ENCODE measurements around the gene LMAN2. TPM values are rescaled to one million over a fixed set of nuclear protein-coding genes. Genes with fewer than 3 reads are reported as not detected.
"Not testable (repeated sequence)": the region's sequence is repeated elsewhere in the genome, so short reads cannot be mapped to it uniquely, and the experiment has no call there.

The LMAN2 gene
- total and polyA plus RNA-seq, 8 donors = 101 to 155 (median 108) TPM

DNA sequence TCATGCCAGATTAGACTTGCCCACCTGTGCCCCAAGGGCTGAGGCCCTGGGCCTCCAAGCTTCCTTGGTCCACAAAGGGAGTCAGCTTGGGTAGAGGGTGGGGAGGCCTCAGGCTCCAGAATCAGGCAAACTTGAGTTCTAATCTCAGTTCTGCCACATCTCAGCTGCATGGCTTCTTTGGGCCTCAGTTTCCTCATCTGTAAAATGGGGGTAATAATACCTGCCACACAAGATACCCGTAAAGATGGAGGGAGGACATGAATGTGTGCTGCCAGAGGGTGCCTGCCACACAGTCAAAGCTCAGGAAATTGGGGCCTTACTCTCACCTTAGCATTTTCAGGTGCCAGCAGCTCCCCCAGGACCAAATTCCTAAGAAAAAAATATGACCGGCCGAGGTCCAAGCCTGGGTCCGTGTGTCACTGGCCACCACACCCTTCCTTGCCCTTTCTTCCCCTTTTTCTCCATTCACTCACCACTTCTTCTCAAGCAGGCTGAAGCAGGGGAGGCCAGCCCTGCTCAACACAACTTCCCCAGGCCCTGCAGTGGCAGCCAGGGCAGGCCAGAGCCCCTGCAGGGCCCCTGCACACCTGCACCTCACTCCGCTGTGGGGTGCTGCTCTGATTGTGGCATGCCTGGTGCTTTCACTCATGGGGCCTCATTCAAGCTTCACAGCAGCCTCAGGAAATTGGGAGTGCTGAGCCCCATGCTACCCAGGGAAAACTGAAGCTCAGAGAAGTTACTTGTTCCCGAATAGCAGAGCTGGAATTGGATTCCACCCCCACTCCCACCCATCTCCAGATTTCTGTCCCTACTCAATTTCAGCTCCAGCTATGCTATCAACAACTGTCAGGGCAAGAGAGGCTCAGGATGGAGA is 10.2 kb upstream of the LMAN2 start:
- ATAC-seq (no peak), DNase-seq (peak in 1 of 4 donors; percentile 85)
- Histone ChIP-seq H3K36me3 (peaks cover 0 to 2% of the 10 kb centered on the region in 2 donors), H3K4me3 (peak overlapping the region in 1 of 2 donors; percentile 45), H3K27ac (peak overlapping the region in 1 of 2 donors; percentile 71), H3K9me3 (no peaks in the 10 kb centered on the region), H3K4me1 (peaks cover 11 to 89% of the 10 kb centered on the region in 2 donors), H3K27me3 (no peaks in the 10 kb centered on the region)
- TF ChIP-seq, protein P1, sequence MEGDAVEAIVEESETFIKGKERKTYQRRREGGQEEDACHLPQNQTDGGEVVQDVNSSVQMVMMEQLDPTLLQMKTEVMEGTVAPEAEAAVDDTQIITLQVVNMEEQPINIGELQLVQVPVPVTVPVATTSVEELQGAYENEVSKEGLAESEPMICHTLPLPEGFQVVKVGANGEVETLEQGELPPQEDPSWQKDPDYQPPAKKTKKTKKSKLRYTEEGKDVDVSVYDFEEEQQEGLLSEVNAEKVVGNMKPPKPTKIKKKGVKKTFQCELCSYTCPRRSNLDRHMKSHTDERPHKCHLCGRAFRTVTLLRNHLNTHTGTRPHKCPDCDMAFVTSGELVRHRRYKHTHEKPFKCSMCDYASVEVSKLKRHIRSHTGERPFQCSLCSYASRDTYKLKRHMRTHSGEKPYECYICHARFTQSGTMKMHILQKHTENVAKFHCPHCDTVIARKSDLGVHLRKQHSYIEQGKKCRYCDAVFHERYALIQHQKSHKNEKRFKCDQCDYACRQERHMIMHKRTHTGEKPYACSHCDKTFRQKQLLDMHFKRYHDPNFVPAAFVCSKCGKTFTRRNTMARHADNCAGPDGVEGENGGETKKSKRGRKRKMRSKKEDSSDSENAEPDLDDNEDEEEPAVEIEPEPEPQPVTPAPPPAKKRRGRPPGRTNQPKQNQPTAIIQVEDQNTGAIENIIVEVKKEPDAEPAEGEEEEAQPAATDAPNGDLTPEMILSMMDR (IDR thresholded peaks at IDR 0.05) = no peak
- intact Hi-C loops (cut with DNase I) = no loop called here

GRCh38 chr5:177360740-177361139 is 9.3 kb upstream of the LMAN2 start:
- intact Hi-C loops (cut with DNase I); ATAC-seq: not testable (repeated sequence)

DNA sequence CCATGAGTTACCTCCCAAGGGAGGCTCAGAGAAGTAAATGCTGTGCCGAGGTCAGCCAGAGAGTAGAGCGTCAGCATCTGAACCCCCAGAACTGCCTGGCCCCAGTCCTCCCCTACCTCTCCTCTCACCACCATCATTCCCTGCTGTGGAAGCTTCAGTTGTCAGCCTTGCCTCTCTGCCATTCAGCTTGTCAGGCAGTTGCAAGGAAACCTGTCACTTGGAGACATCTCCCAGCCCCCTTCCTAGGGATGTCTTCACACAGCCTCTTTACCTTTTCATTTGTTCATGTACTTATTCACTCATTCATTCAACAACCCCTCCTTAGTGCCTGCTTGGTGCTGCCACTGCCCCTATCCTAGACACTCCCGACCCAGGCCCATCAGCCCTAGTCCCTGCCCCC is 8.4 kb upstream of the LMAN2 start:
- H3K36me3 ChIP-seq = no peaks in the 10 kb centered on the region
- DNase-seq (peak in 1 of 4 donors; percentile 10), ATAC-seq (no peak)
- H3K9me3 ChIP-seq = no peaks in the 10 kb centered on the region
- TF ChIP-seq, protein P1 (IDR thresholded peaks at IDR 0.05) = no peak
- intact Hi-C loops (cut with DNase I) = no loop called here
- no peak overlapping the region for H3K27ac ChIP-seq
- H3K4me1 ChIP-seq = peaks cover 4 to 87% of the 10 kb centered on the region in 2 donors
- H3K4me3 ChIP-seq = no peak overlapping the region
- no peaks in the 10 kb centered on the region for H3K27me3 ChIP-seq

More at GRCh38 chr5:177360740-177361139, 9.3 kb upstream of the LMAN2 start:
- H3K27me3 ChIP-seq, H3K36me3 ChIP-seq, H3K9me3 ChIP-seq, H3K4me3 ChIP-seq: not testable (repeated sequence)
- H3K4me1 ChIP-seq = peaks cover 4 to 85% of the 10 kb centered on the region in 2 donors
- peak in 1 of 4 donors; percentile 43 for DNase-seq
- peak overlapping the region in 1 of 2 donors; percentile 71 for H3K27ac ChIP-seq

DNA sequence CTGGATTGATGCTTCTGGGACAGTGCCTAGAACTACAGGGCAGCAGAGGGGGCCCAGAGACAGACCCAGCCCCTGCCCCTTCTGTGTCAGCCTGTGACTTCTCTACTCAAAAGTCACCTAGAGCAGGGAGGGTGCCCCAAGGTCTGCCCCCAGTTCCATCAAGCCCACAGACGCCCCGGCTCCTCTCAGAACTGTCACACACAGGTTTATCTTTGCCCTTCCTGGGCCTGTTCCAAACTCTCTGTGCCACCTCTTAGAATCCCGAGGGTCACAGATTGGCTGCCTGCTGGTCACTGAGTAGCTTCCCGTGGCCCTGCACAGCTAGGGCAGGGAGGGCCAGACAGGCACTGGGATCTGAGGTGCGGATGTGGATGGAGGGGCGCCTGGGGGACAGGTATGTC is 8.0 kb upstream of the LMAN2 start:
- DNase-seq (peak in 1 of 4 donors; percentile 45), ATAC-seq (no peak)
- intact Hi-C loops (cut with DNase I) = no loop called here
- Histone ChIP-seq H3K27me3 (no peaks in the 10 kb centered on the region), H3K4me1 (peaks cover 4 to 87% of the 10 kb centered on the region in 2 donors), H3K27ac (no peak overlapping the region), H3K36me3 (no peaks in the 10 kb centered on the region), H3K4me3 (no peak overlapping the region), H3K9me3 (no peaks in the 10 kb centered on the region)
- TF ChIP-seq, protein P1 (IDR thresholded peaks at IDR 0.05) = no peak

- H3K27ac ChIP-seq = peak overlapping the region in 1 of 2 donors; percentile 92
- no peaks in the 10 kb centered on the region for H3K36me3 ChIP-seq
- ATAC-seq = no peak
- peak overlapping the region; percentile 15 to 61 for H3K4me3 ChIP-seq
- TF ChIP-seq, protein P1 (IDR thresholded peaks at IDR 0.05) = no peak
- H3K27me3 ChIP-seq = no peaks in the 10 kb centered on the region
- intact Hi-C loops (cut with DNase I) = no loop called here
- H3K9me3 ChIP-seq = no peaks in the 10 kb centered on the region
- peaks cover 4 to 80% of the 10 kb centered on the region in 2 donors for H3K4me1 ChIP-seq
- DNase-seq = no peak
These were observed 6.9 kb upstream of the LMAN2 start for GRCh38 chr5:177358370-177358819.
